PFSK-1 (cell line): Measurements from ENCODE around the gene POLR3GL.

Experiments used
- FOXP2 ChIP-seq: optimal IDR thresholded peaks from 2 replicates; pipeline ENCODE3; 2011; ENCODE audit warnings: borderline replicate concordance, control low read depth, inconsistent platforms; ENCODE audit not compliant: insufficient read depth; ENCODE audit errors: extremely low read length, extremely low read depth
- POLR2AphosphoS5 ChIP-seq: IDR thresholded peaks from 2 replicates; pipeline ENCODE4 v1.6.1; 2012; ENCODE audit warnings: low read depth, mild to moderate bottlenecking, control low read depth, low read length, moderate library complexity
- SIN3A ChIP-seq: IDR thresholded peaks from 2 replicates; pipeline ENCODE4 v1.6.1; 2012; ENCODE audit warnings: mild to moderate bottlenecking, low read length, moderate library complexity, borderline replicate concordance; ENCODE audit not compliant: insufficient read depth
- TAF1 ChIP-seq: IDR thresholded peaks from 2 replicates; pipeline ENCODE4 v1.6.1; 2012; ENCODE audit warnings: low read length, control low read depth, borderline replicate concordance; ENCODE audit not compliant: insufficient read depth
- TF ChIP-seq, protein P1 (sequence below), 2 experiments: IDR thresholded peaks; 2 replicates each; pipeline versions ENCODE4 v1.6.1 to v1.8.0; 2011 to 2012; ENCODE audit warnings: low read depth in 2 of 2, low read length in 2 of 2, control low read depth in 1 of 2, inconsistent platforms in 1 of 2, mild to moderate bottlenecking in 1 of 2, moderate library complexity in 1 of 2; ENCODE audit not compliant: insufficient read depth in 1 of 2

Gene POLR3GL

DNA sequence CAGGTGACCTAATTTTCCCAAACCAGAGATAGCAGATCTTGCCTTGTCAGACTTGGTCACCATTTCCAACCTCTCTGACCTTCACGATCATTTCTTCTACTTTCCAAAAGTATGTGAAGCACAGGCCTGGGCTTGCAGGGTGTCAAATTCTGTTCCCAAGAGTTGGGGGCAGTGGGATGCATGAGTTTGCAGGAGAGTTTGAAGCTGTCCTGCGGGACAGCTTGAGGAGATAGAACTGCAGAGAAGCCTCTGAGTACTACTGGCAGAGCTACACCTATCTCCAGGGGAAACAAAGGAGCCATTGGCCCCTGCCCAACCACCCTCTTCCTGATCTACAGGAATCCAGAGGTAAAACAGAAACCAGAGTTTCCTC is 20.6 kb downstream of the POLR3GL start:
- TF ChIP-seq FOXP2 (no peak), TAF1 (no peak), POLR2AphosphoS5 (no peak), SIN3A (no peak)
- TF ChIP-seq, protein P1, sequence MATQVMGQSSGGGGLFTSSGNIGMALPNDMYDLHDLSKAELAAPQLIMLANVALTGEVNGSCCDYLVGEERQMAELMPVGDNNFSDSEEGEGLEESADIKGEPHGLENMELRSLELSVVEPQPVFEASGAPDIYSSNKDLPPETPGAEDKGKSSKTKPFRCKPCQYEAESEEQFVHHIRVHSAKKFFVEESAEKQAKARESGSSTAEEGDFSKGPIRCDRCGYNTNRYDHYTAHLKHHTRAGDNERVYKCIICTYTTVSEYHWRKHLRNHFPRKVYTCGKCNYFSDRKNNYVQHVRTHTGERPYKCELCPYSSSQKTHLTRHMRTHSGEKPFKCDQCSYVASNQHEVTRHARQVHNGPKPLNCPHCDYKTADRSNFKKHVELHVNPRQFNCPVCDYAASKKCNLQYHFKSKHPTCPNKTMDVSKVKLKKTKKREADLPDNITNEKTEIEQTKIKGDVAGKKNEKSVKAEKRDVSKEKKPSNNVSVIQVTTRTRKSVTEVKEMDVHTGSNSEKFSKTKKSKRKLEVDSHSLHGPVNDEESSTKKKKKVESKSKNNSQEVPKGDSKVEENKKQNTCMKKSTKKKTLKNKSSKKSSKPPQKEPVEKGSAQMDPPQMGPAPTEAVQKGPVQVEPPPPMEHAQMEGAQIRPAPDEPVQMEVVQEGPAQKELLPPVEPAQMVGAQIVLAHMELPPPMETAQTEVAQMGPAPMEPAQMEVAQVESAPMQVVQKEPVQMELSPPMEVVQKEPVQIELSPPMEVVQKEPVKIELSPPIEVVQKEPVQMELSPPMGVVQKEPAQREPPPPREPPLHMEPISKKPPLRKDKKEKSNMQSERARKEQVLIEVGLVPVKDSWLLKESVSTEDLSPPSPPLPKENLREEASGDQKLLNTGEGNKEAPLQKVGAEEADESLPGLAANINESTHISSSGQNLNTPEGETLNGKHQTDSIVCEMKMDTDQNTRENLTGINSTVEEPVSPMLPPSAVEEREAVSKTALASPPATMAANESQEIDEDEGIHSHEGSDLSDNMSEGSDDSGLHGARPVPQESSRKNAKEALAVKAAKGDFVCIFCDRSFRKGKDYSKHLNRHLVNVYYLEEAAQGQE (IDR thresholded peaks at IDR 0.05; ENCODE audit: insufficient read depth in 1 of 2, low read depth in 2 of 2, low read length in 2 of 2) = no peak

- TF ChIP-seq, protein P1 (IDR thresholded peaks at IDR 0.05; ENCODE audit: insufficient read depth in 1 of 2, low read depth in 2 of 2, low read length in 2 of 2) = no peak
- TF ChIP-seq TAF1 = no peak
- no peak for TF ChIP-seq POLR2AphosphoS5
- TF ChIP-seq SIN3A = no peak
- no peak for TF ChIP-seq FOXP2
These were observed 21.3 kb downstream of the POLR3GL start for GRCh38 chr1:145985502-145986439.

GRCh38 chr1:145986551-145986950 is 22.1 kb downstream of the POLR3GL start:
- TF ChIP-seq, protein P1 (IDR thresholded peaks at IDR 0.05; ENCODE audit: insufficient read depth in 1 of 2, low read depth in 2 of 2, low read length in 2 of 2) = no peak
- TF ChIP-seq SIN3A (no peak), POLR2AphosphoS5 (no peak), TAF1 (no peak), FOXP2 (no peak)

DNA sequence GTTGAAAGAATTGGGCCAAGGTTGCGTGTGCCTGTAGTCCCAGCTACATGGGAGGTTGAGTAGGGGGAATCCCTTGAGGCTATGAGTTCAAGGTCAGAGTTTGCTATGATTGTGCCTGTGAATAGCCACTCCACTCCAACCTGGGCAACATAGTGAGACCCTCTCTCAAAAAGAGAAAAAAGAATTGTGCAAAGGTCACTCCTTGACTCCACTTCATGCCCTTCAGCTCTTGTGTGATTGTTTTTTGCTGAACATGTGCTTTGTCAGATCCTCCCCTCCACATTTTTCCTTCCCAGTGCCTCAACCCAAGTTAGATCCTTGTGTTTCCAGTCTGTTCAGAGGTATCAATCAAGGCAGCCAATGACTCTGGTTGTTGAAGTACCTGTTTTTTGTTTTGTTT is 23.4 kb downstream of the POLR3GL start:
- TF ChIP-seq FOXP2 (no peak), TAF1 (no peak), POLR2AphosphoS5 (no peak), SIN3A (no peak)
- TF ChIP-seq, protein P1 (IDR thresholded peaks at IDR 0.05; ENCODE audit: insufficient read depth in 1 of 2, low read depth in 2 of 2, low read length in 2 of 2) = no peak
